SKM-1 (cell line): ENCODE results near the gene DNPEP.

Experiments
- DNase-seq: peaks from one replicate; lab custom pipeline; 2025; ENCODE audit not compliant: unreplicated experiment; lab: John Stamatoyannopoulos, UW

Gene DNPEP

DNA sequence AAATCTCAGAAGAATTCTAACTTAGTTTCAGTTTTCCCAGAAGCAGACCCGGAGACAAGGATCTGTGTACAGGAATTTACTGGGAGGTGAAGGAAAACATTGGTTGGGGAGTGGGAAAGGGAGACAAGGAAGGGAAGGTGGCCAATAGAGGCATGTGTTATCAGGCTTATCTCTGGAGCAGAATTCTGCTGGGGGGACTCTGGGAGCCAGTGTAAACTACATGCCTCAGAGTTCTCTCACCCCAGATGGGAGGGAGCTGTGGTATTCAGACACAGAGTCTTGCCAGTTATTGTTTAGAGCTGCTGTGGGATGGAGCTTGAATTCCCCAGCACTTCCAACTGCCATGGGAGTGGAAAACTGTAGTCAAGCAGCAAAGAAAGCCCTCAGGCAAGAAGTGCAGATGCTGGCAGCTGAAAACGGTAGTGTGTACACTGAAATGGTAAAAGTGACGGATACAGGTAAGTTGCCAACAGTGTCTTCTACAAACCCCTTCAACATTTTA, 19.0 kb downstream of the DNPEP start:
- no peak for DNase-seq

DNA sequence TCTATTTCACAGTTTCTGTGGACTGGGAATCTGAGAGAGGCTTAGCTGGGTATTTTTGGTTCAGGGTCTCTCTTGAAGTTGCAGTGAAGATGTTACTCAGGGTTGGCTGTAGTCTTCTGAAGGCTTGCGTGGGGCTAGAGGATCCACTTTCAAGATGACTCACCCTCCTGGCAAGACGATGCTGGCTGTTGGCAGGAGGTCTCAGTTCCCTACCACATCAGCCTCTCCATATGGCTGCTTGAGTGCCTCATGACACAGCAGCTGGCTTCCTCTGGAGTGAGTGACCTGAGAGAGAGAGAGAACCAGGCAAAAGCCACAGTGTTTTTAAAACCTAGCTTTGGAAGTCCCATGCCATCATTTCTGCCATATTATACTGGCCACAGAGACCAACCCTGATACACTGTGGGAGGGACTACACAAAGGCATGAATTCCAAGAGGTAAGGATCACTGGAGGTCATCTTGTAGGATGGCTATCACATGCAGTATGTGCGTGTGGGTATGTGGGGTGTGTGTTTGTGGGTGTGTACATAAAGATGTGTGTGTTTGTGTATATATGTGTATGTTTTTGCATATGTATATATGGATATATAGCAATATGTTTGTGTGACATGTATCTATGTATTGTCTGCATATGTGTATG, 25.1 kb downstream of the DNPEP start:
- no peak for DNase-seq

DNA sequence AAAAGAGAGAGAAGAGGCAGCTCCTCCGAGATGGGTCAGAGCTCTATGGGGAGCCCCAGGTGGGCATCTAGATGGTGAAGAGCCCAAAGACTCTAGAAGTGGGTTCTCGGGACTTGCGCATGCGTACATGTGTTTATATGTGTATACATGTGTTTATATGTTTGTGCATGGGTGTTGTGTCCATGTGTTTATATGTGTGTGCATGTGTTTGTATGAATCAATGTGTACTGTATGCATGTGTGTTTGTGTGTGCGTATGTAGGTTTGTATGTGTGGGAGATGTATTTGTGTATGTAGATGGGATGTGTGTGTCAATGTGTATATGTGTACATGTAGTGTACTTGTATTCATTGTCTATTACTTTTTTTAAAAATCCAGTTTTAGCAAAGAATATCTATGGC, 25.6 kb downstream of the DNPEP start:
- no peak for DNase-seq

DNA sequence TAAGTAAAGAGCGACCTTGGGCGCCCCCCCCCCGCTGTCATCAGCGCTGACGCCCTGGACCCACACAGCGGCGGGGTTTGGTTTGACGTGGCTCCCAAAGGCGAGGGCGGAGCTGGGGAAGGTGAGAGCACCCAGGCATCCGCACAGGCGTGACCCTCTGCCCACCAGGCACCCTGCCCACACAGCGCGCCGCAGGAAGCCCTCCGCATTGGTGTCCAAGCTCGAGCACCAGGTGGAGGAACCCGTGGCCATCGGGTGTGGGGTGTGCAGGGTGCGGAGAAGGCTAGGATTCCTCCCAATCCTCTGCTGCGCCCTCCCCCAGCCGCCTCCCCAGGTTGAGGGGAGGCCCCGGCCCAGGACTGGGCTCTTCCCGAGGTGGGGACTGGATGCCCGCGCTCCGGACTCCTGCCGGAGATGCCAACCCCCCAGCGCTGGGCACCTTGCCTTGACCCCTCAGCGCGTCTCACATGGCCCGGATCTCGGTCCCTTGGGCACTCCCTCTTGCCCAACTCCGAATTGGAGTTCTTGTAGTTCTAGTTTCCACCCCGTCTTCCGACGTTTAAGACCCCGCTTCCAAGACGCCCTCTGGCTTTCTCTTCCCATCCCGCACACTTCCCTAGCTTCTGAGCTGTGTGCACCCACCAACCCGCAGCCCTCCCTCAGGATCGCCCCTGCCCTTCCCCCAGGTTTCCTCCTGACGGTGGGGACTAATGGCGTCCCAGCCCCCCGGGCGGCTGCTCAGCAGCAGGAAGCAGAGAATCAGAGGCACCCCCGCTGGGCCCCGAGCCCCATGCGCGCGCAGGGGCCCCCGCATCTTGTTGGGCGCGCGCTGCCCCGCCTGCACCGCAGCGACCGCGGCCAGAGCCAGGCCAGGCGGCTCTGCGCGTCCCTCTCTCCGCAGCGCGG, 29.3 kb downstream of the DNPEP start:
- DNase-seq = no peak

DNA sequence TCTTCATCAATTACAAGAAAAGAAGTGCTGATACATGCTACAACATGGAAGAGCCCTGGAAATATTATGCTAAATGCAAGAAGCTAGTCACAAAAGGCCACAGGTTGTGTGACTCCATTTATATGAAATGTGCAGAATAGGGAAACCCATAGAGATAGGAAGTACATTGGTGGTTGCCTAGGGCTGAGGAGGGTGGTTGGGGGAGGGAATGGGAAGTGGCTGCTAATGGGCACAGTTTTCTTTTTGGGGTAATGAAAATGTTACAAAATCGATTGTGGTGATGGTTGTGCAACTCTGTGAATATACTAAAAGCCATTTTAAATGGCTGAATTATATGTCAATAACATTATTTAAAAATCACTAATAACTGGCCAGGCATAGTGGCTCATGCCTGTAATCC, 30.9 kb downstream of the DNPEP start:
- DNase-seq = peak; percentile 88

DNA sequence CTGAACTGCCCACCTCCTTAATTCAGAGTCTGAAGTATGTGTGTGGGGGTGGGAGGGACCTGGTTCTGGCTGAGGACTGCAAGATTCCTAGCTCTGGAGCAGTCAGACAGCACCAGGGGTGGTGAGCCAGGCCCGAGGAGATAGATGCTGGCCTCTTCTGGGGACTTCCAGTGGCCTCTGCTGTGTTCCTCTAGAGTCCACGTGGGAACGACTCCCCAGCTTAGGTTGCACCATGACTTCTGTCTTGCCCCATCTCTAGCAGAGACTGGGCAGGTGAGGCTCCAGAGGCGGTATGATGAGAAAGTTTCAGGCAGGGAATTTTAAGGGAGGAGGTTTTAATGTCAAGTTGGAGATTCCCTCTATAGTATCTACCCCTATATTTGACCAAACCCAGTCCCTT, 33.1 kb downstream of the DNPEP start:
- DNase-seq = no peak

DNA sequence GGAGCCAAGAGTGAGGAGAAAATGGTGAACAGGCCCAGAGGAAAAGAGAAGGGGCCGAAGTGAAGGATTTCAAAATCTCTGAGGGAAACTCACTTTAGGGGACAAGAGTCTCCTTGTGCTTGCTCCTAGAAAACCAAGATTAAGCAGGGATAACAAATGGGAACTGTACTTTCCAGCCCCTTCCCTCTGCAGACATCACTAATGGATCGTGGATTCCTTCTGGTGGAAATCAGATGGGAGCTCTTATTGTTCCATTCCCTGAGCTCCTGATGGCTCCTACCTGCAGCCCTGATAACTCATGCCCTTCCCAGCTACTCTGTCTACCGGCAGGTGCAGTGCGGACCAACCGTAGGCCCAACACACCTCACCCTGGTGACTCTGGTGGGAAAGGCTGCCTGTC, 34.6 kb downstream of the DNPEP start:
- no peak for DNase-seq

DNA sequence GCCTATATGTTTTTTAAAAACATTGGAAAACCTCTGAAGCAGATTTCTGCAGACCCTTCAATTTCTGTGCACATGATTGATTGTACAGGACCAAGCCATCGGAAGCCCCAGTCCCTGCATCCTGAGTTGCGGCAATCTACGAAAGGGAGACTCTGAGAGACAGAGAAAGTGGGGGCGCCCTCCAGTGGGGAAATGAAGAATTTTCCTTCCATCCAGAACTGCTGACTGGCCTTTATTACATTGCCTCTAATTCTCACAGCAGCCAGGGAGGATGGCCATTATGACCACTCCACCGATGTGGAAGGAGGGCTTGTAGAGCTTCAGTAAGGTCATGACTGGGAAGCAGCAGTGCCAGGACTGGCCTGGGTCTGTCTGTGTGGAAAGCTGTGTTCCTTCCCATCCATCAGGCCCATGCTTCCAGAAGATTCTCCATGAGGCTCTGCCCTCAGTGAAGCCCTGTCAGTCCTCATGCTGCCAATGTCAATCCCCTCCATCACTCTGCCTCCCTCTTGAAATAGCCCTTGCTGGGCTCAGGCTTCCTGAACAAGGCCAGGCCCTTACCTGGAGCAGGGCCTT, 35.2 kb downstream of the DNPEP start:
- no peak for DNase-seq

DNA sequence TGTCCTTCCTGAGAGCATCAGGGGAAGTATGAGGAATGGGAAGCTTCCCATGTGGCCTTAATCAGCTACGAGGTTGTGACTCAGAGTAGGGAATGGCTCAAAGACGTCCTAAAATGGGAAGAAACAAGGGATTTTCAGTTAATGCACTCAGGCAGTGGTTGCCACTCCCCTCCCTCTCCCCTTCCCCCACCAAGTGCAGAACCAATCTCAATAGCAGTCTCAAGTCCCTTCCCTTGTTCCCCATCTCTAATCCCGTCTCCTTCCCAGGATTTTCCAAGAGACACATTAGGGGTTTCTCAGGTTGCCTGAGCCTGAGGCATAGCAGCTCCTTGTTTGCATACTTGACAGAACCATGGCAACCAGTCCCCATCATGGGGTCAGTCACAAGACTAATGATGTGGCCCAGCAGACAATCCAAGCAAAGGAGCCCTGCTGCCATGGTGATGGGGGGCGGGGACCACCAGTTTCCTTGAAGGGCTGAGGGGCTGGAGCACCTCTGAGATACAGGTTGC, 36.9 kb downstream of the DNPEP start:
- no peak for DNase-seq

DNA sequence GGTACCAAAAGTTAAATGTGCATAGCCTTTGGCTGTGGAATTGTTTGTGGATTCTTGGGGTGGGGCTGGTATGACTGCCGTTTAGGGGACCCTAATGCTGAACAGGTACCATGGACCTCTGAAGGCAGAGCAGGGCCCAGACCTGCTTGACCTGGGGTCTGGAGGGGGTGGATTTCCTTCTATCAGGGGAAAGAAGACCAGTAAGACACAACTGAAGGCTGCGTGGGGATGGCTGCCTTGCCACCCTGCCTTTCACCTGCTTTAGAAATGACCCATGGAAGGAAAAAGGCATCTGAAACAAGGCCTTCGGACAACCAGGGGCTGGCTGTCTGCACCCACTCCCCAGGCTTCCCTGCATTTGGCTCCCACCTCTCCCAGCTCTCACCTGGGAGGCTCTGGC, 37.5 kb downstream of the DNPEP start:
- no peak for DNase-seq

DNA sequence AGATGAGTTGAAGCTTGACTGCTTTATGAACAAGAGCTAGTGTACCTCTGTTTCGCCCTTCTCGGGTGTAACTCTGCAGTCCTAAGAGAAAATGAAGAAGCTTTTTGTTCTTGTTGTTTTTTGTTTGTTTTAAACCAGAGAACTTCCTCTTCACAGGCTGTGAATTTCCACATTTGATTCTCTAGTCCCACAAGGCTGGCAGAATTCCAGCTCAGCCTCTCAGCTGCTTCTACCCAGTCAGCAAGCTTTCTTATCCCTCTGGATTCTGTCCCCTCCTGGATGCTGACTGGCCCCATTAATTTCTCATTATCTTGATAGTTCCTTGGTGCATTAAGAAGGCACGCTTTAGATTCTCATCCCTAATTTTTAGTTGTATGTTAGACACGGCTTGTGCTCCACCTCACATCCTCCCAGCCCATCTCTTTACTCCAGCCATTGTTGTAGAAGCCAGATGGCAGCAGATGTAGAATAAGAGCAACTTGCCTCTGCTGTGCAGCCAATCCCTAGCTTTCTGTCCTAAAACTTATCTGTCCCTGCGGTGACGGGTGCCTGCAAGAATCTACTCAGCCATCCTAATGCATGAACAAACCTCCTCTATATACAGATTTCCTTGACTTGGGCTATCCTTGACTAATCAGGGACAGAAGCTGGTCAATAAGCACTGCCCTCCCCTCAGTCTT, 42.8 kb downstream of the DNPEP start:
- DNase-seq = no peak

DNA sequence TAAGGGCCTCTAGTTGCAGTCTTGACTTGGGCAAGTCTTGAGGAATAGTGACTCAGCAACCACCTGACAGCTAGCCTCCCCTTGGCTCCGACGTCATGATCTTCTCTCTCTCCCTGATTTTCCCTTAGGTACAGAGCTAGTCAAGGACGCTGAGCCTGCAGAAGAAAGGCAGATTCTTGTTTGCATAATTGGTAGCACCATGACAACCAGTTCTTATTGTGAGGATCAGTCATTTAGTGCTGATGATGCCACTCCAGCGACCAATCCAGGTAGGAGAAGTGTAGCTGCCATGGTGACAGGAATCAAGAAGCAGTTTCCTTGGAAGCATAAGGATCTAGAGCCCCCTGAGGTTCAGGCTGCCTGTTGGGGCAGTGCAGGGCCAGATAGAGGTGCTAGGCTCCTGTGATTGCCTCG, 52.3 kb downstream of the DNPEP start:
- no peak for DNase-seq

DNA sequence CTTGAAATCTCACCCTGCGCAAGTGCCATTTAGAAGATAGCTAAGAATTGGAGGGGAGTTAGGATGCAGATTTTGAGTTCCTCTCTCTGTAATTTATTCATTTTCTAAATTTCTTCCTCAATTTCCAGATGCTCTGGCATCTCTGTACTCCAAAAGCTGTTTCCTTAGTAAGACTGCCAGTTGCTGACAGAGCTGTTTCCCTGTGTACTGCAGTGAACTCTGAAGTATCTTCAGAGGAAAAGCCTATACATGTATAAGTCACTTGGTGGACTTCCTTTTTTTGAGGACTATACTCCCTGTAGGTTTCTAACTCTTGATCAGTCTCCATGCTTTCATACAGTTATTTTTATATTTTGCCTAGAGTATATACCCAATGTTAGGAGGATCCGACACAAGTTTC, 53.6 kb downstream of the DNPEP start:
- no peak for DNase-seq

DNA sequence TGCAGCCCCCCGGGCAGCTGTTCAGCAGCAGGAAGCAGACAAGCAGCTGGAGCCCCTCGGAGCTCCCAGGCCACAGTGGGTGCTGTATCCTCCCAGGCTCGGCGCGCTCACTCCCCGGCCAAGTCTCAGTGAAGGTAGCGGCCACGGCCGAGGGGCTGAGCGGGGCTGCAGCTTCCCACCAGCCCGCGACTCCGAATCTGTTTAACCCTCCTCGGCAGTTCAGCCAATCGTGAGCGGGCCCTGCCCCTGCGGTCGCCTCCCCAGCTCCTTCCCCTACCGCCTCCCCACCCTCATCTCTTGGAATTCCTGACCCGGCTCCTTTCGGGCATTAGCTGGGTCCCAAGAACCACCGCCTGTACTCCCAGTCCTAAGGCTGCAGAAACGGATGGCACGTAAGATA, 55.2 kb downstream of the DNPEP start, which contains the start of gene RESP18:
RESP18 (minus strand) TSS at position 203 of the 400 bp plus-strand sequence.
- no peak for DNase-seq

DNA sequence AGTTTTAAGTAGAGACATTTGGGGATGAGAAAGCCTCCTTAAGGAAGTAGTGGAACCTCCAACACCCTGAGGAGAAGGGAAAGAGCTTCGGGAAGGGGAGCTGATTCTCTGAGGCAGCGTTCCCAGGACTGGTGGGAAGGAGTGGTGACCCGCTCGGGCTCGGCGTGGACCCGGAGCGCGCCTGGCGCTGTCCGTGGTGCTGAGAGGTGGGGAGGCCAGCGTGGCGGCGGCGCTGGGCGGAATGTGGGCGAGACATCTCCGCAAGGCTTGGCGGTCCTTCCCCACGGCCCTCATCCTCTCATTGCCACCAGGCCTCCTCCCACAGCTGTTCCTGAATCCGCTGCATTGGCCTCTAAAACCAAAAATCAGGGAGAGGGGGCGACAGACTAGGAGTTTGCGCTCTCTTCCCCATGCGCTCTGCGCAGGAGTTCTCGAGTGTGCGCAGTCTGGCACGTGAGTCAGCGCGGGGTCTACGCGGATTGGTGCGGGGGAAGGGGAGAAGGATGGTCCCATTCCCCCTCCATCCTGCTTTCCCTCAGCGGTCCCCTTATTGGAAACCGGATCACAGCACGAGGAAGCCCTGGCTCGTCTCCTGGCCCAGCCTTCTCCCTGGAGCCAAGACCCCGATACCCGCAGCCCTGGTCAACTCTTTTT, 56.0 kb downstream of the DNPEP start:
- no peak for DNase-seq

DNA sequence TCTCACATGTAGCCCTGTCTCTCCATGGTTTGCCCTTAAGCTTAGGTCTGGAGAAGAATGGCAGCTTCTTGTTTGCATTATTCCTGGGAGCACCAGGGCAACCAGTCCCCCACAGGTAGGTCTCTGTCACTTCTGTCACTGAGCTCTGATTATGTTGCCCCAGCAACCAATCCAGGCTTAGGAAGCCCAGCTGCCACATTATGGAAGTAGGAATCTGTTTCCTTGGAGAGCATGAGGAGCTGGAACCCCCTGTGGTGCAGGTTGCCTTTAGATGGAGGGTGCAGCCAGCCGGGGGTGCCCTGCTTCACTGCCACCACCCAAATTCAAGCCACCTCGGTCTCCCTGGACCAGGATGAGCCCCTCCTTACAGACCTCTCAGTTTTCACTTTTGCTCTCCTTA, 60.0 kb downstream of the DNPEP start:
- DNase-seq = no peak

DNA sequence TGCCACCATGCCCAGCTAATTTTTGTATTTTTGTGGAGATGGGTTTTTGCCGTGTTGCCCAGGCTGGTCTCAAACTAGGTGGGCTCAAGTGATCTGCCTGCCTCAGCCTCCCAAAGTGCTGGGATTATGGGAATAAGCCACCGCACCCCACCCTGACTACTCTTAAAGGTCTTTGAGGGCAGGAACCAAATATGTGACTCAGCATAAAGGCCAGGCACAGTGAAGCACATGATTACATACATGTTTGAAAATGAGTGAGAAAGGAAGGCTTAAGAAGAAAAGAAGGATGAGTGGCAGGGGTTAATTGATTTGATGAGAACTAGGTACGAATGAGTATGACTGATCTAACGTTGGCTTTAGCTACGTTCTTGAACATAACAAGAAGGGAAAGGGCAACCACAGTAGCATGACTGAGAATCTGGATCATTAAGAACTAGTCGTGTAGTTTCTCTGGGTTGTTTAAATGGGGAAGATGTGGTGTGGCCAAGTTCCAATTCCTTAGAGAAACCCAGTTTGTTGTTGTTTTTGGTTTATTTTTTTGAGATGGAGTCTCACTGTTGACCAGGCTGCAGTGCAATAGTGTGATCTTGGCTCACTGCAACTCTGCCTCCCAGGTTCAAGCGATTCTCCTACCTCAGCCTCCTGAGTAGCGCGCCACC, 61.9 kb downstream of the DNPEP start:
- DNase-seq = no peak

DNA sequence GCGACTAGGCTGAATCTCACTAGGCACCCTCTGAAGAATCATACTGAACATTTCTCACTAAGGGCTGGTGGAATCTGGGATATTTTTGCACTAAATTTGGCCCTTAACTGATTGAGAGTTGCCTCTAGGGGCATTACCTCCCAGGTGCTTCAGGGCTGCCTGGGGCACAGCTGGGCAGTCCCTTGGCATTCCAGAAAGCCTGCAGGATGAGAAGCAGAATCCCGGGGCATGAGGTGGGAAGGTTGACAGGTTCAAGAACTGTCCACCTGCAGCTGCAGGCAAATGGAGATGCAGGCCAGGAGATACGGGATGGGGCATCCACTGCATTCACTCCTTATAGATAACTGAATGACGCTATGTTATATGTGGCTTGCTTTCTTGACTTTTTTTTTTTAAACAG, 62.6 kb downstream of the DNPEP start:
- no peak for DNase-seq

DNA sequence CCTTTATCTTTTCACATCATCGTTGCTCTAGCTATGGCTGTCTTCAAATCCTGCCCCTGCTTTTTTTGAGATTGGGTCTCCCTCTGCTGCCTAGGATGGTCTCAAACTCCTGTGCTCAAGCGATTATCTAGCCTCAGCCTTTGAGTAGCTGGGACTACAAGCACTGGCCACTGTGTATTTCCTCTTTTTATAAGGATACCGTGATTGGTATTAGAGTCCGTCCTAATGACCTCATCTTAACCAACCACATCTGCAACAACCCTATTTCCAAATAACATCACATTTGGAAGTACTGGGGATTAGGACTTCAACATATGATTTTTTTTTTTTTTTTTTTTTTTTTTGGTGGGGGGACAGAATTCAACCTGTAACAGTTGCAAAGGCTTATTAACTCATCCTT, 64.3 kb downstream of the DNPEP start:
- no peak for DNase-seq
